ENCODE results near the gene SLC9A6. TPM values are rescaled to one million over a fixed set of nuclear protein-coding genes. Genes with fewer than 3 reads are reported as not detected.
A peak's percentile ranks its signal among the peaks of the same experiment; 100 is the strongest.
"Not testable (repeated sequence)": the region's sequence is repeated elsewhere in the genome, so short reads cannot be mapped to it uniquely, and the experiment has no call there.

Gene SLC9A6
- total RNA-seq, 1 experiment from 2014 or later: 13.7 TPM

- DNase-seq (ENCODE audit: low read depth): peak; percentile 31
Observed at GRCh38 chrX:136028383-136028984, 43.2 kb downstream of the SLC9A6 start.

DNA sequence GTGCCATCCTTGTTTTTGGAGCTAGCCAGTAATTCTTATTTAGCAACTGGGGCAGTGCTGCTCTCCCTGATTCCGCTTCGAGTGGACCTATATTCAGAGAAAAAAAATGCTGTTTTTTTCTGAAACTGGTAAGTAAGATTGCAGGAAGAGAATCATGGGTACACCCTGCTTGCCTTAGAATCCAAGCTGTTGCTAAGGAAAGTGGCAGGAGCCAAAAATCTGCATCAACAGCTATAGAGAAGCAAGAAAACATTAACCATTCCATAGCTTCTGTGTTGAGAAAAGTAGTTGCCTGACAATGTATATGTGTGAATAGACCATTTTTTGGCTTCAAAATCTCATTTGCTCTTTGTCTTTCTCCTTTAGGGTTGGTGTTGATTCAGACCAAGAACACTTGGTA is 44.5 kb downstream of the SLC9A6 start:
- DNase-seq (ENCODE audit: low read depth): no peak

GRCh38 chrX:136030303-136031191 is 45.3 kb downstream of the SLC9A6 start:
- peak; percentile 5 for DNase-seq (ENCODE audit: low read depth)

DNA sequence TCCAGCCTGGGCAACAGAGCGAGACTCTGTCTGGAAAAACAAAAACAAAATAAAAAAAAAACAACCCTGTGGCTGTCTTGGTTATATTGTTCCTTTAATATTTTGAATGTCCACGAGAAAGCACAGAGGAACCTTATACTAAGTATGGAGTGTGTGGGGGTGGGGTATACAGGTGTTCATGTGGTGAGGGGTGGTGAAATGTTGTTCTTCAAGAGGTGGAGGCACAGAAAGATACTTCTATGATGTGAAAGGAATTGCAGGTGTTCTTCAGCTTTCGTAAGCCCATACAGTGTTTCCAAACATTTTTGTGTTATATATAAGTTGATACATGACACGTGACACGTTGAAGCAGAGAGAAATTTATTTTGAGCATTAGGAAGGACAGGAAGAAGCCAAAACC is 46.4 kb downstream of the SLC9A6 start:
- no peak for DNase-seq (ENCODE audit: low read depth)

GRCh38 chrX:136032370-136032769 is 47.1 kb downstream of the SLC9A6 start:
- no peak for DNase-seq (ENCODE audit: low read depth)

DNA sequence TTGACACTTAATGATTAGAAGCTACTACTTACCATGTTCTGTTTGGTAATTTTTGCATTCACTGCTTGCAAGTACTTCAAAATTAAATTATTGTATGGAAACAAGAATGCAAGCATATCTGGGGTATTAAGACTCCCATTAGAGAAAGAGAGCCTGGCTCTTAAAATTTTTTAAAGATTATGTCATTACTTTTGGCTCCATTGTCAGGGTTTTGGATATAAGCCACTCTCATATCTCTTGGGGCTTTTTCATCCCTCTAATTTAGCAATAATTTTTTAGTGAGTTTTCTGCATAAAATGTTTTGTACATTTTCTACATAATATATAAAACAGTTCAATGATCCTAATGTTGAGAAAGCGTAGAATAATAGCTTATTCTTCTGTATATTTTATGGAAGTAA is 49.4 kb downstream of the SLC9A6 start:
- no peak for DNase-seq (ENCODE audit: low read depth)

DNA sequence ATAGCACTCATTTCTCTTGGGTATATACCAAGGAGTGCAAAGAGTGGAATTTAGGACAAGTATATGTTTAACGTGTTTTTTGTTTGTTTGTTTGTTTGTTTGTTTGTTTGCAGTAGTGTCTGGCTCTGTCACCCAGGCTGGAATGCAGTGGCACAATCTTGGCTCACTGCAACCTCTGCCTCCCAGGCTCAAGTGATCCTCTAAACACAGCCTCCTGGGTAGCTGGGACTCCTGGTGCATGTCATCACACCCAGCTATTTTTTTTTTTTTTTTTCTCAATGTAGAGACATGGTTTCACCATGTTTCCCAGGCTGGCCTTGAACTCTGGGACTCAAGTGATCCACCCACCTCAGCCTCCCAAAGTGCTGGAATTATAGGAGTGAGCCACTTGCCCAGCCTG is 50.4 kb downstream of the SLC9A6 start:
- DNase-seq (ENCODE audit: low read depth): no peak

DNA sequence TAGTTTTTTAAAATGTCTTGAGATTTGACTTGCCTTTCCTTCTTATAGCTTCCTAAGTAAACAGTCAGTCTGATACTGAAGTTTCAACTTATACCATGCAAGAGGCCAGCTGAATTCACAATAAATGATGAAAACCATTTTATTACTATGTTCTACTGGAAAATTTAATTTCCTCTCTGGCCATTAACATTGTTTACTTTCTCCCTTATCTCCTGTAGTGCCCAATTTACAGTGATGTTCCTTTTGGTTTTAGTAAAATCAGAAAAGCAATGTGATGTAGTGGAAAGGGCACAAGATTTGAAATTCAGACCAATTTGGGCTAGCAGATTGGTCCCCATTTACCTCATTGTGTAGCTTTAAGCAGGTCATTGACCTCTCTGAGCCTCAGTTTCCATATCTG is 54.2 kb downstream of the SLC9A6 start:
- no peak for DNase-seq (ENCODE audit: low read depth)

DNA sequence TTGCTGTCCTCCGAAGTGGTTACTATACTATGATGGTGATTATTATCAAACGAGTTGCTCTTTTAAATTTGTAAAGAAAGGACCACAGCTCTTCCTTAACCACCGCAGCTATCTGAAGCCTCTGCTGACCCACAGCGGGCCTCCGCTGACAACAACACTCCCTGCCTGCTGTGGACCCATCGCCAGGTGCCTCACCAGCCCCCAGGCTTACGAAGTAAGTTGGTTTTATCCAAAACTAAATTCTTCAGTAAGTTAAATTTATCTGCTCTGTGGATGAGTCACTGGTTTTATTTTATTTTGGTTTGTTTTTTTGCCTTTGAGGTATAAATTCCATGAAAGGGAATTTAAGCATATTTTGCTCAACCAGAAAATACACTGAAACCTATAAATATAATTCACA is 54.7 kb downstream of the SLC9A6 start:
- DNase-seq (ENCODE audit: low read depth): no peak

- no peak for DNase-seq (ENCODE audit: low read depth)
Observed at GRCh38 chrX:136041254-136041812, 56.1 kb downstream of the SLC9A6 start.

GRCh38 chrX:136045008-136045407 is 59.8 kb downstream of the SLC9A6 start:
- no peak for DNase-seq (ENCODE audit: low read depth)

DNA sequence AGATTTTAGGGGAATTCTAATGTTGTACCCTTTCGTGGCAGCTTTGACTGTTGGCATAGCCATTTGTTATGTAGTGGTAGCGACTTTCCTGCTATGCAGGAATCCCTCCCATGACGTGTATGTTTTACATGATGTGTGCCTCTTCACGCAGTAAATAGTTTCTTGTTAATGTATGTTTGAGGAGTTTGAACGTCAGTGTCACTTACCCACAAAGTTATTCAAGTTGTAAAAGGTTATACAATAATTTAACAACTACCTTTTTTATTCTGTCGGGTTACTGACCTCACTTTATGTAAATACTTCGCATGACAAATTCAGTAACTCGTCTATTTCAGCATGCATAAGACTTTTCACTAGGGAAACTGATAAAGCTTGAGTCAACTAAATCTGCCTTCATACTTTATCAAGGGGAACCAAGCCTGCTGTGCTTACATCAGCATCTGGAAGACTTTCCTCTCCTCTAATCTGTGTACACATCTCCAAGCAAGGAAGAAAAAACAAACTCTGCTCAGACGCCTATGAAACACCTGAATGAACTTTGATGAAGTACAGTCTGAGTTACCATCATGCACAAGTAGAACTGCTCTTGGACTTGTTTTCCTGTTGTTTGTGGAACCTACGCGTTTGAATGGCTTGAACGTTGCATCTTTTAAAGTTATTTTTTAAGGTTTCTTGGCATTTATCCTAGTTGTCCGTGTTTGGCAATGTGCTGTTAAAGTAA is 61.2 kb downstream of the SLC9A6 start:
- no peak for DNase-seq (ENCODE audit: low read depth)

- no peak for DNase-seq (ENCODE audit: low read depth)
Observed at GRCh38 chrX:136047016-136047642, 61.9 kb downstream of the SLC9A6 start.

DNA sequence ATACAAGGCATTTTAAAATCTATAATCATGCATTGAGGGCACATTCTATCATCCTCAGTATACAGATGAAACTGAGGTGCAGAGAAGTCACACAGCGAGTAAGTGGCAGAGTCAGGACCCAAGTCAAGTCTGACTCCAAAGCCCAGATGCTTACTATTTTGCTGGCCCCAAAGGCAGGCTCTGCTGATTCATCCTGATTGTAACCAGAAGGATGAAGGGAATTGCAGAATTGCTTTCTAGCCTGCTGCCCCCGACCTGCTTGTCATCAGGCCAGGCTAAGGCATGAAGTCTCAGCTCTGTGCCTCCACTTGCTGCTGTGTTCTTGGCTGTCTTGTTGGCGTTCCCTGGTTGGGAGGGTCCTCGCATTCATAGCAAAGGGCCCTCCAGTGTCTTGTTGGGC is 62.7 kb downstream of the SLC9A6 start:
- no peak for DNase-seq (ENCODE audit: low read depth)

DNA sequence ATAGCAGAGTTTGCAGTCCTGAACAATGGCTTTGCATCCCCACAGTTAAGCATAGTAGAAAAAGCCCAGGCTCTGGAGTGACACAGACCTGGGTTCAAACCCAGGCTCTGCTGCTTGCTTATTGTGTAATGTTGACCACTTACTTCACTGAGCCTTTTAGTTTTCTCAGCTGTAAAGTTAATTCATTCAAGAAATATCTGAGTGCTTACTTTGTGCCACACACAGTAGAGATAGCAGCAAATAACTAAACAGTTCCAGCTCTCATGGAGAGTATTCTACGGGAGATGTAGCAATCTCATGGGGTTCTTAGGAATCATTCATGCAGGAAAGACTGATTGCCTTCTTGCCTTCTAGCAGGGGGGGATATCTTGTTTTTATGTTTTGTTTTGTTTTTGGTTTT is 63.2 kb downstream of the SLC9A6 start:
- DNase-seq (ENCODE audit: low read depth): no peak

DNA sequence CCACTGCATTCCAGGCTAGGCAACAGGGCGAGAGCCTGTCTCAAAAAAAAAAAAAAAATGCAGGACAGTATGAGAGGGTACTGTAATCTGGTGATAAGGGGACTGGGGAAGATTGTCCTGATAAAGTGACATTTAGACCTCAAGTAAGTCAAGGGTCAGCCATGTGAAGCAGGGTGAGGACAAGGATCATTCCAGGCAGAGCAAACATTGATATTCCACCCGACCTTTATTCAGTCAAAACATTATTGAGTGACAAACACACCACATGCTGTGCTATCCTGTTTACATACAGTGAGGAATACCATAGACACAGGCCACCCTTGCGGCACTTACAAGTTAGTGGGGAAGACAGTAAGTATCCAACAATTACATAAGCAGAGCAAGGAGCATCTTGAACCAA is 64.4 kb downstream of the SLC9A6 start:
- no peak for DNase-seq (ENCODE audit: low read depth)

- DNase-seq (ENCODE audit: low read depth): not testable (repeated sequence)
Observed at GRCh38 chrX:136050875-136051274, 65.6 kb downstream of the SLC9A6 start.

DNA sequence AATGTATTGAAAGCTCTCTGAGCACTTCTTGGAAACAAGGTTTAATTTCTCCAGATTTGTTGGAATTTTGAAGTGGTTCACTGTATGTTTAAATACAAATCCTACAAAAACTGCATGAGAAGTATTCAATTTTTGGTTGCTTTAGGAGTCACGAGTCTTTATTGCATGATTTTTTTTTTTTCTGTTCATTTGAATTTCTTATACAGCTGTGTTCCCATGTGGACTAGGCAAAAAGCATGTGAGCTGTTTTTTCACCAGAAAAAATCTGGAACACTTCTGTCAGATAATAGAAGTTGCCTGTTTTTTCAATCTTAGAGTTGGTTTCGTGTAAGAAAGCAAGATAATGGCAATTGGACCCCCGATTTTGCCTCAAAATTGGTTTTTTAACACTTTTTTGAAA is 66.4 kb downstream of the SLC9A6 start:
- DNase-seq (ENCODE audit: low read depth): no peak

GRCh38 chrX:136055651-136056221 is 70.5 kb downstream of the SLC9A6 start:
- peak; percentile 38 for DNase-seq (ENCODE audit: low read depth)

DNA sequence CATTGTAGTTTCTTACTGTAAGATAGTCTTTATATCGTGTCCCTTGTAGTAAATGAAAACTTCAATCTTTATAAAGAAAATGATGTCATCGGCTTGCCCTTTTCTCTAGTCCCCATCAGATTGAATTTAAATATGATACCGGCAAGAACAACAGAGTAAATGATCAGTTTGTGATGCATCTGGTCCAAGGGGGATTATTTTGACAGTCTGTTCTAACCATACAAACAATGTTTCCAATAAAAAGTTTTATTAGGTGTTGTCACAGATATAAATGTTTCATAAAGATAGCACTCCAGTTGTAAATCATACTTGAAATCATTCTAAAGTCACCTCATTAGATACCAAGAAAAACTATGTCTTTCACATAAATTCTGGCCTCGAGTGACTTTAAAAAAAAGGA is 72.3 kb downstream of the SLC9A6 start:
- no peak for DNase-seq (ENCODE audit: low read depth)

DNA sequence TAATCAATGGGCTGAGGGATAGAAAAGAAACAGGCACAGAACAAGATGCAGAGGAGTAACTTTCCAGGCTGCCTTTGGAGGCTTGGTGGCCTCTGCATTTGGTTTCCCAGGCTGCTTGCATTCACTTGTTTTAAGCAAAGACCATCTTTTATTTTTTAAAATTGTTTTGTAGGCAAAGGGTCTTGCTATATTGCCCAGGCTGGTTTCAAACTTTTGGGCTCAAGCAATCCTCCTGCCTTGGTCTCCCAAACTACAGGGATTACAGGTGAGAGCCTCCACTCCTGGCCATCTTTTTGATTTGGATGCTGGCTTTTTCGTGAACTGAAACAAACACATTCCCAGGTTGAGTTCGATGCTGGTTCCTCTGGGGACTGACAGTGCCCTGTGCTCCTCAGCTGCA is 74.1 kb downstream of the SLC9A6 start:
- DNase-seq (ENCODE audit: low read depth): no peak
